Panc1 (cell line): Measurements from ENCODE around the gene CFAP97D2.

Experiments used
- POLR2AphosphoS5 ChIP-seq: IDR thresholded peaks from 2 replicates; pipeline ENCODE4 v1.6.1; 2012; ENCODE audit warnings: mild to moderate bottlenecking, low read depth, low read length, moderate library complexity
- SIN3A ChIP-seq: IDR thresholded peaks from 2 replicates; pipeline ENCODE4 v1.6.1; 2012; ENCODE audit warnings: low read depth, mild to moderate bottlenecking, low read length, moderate library complexity, borderline replicate concordance; ENCODE audit not compliant: insufficient read depth
- TF ChIP-seq, protein P1 (sequence below): fragments of 450-650 bp; IDR thresholded peaks from 2 replicates; pipeline ENCODE4 v1.5.1; 2017; ENCODE audit warnings: mild to moderate bottlenecking

DNA sequence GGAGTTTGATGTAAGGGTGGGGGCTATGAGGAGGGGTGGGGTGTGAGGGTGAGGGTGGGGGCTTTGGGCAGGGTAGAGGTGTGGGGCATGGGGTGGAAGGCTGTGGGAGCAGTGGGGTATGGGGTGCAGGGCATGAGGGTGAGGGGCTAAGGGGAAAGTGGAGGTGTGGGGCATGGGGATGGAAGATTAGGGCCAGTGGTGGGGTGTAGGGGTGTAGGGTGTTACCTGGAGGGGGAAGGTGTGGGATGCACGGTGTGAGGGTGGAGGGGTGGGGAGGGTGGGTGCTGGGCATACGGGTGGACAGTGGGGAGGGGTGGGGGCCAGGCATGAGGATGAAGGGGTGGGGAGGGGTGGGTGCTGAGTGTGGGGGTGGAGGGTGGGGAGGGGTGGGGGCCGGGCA is 23.7 kb upstream of the CFAP97D2 start:
- TF ChIP-seq, protein P1, sequence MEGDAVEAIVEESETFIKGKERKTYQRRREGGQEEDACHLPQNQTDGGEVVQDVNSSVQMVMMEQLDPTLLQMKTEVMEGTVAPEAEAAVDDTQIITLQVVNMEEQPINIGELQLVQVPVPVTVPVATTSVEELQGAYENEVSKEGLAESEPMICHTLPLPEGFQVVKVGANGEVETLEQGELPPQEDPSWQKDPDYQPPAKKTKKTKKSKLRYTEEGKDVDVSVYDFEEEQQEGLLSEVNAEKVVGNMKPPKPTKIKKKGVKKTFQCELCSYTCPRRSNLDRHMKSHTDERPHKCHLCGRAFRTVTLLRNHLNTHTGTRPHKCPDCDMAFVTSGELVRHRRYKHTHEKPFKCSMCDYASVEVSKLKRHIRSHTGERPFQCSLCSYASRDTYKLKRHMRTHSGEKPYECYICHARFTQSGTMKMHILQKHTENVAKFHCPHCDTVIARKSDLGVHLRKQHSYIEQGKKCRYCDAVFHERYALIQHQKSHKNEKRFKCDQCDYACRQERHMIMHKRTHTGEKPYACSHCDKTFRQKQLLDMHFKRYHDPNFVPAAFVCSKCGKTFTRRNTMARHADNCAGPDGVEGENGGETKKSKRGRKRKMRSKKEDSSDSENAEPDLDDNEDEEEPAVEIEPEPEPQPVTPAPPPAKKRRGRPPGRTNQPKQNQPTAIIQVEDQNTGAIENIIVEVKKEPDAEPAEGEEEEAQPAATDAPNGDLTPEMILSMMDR, result no peak
- TF ChIP-seq SIN3A (no peak), POLR2AphosphoS5 (no peak)
